ENCODE data around the gene FBXO28. TPM values are rescaled to one million over a fixed set of nuclear protein-coding genes. Genes with fewer than 3 reads are reported as not detected.

Gene FBXO28
- total RNA-seq, 1 donor from 2014 or later = 23.9 TPM

- peaks cover 25% of the 10 kb centered on the region for H3K4me1 Mint-ChIP-seq (ENCODE audit: low read depth)
- no peak for DNase-seq (ENCODE audit: low spot score)
- H3K36me3 Mint-ChIP-seq (ENCODE audit: low read depth) = peaks cover 2% of the 10 kb centered on the region
- no peak for TF ChIP-seq CTCF (IDR thresholded peaks at IDR 0.05)
- peak overlapping the region; percentile 73 for H3K4me3 Mint-ChIP-seq (ENCODE audit: unreplicated experiment)
- H3K9me3 Mint-ChIP-seq (ENCODE audit: low read depth) = no peaks in the 10 kb centered on the region
- H3K27me3 Mint-ChIP-seq (ENCODE audit: low read depth) = peaks cover 11% of the 10 kb centered on the region
- peak overlapping the region; percentile 71 for H3K27ac Mint-ChIP-seq (ENCODE audit: unreplicated experiment)
Observed at GRCh38 chr1:224114787-224115175, 870 bp downstream of the FBXO28 start.

GRCh38 chr1:224116131-224116530 is 2.2 kb downstream of the FBXO28 start:
- no peak for DNase-seq (ENCODE audit: low spot score)
- H3K27me3 Mint-ChIP-seq (ENCODE audit: low read depth) = peaks cover 2% of the 10 kb centered on the region
- peaks cover 25% of the 10 kb centered on the region for H3K4me1 Mint-ChIP-seq (ENCODE audit: low read depth)
- H3K9me3 Mint-ChIP-seq (ENCODE audit: low read depth) = no peaks in the 10 kb centered on the region
- peaks cover 2% of the 10 kb centered on the region for H3K36me3 Mint-ChIP-seq (ENCODE audit: low read depth)
- no peak overlapping the region for H3K27ac Mint-ChIP-seq (ENCODE audit: unreplicated experiment)
- peak overlapping the region; percentile 24 for H3K4me3 Mint-ChIP-seq (ENCODE audit: unreplicated experiment)
- peak; percentile 87 for TF ChIP-seq CTCF (IDR thresholded peaks at IDR 0.05)

- H3K27ac Mint-ChIP-seq (ENCODE audit: unreplicated experiment) = no peak overlapping the region
- no peaks in the 10 kb centered on the region for H3K27me3 Mint-ChIP-seq (ENCODE audit: low read depth)
- H3K36me3 Mint-ChIP-seq (ENCODE audit: low read depth) = peaks cover 2% of the 10 kb centered on the region
- no peak for DNase-seq (ENCODE audit: low spot score)
- peaks cover 21% of the 10 kb centered on the region for H3K4me1 Mint-ChIP-seq (ENCODE audit: low read depth)
- H3K4me3 Mint-ChIP-seq (ENCODE audit: unreplicated experiment) = no peak overlapping the region
- H3K9me3 Mint-ChIP-seq (ENCODE audit: low read depth) = no peaks in the 10 kb centered on the region
- no peak for TF ChIP-seq CTCF (IDR thresholded peaks at IDR 0.05)
Observed at GRCh38 chr1:224118688-224119087, 4.8 kb downstream of the FBXO28 start.

GRCh38 chr1:224123136-224123535 is 9.2 kb downstream of the FBXO28 start:
- Mint-ChIP-seq H3K4me1 (ENCODE audit: low read depth) (peaks cover 10% of the 10 kb centered on the region), H3K27me3 (ENCODE audit: low read depth) (no peaks in the 10 kb centered on the region), H3K36me3 (ENCODE audit: low read depth) (peaks cover 2% of the 10 kb centered on the region), H3K9me3 (ENCODE audit: low read depth) (no peaks in the 10 kb centered on the region), H3K4me3 (ENCODE audit: unreplicated experiment) (no peak overlapping the region), H3K27ac (ENCODE audit: unreplicated experiment) (no peak overlapping the region)
- no peak for DNase-seq (ENCODE audit: low spot score)
- no peak for TF ChIP-seq CTCF (IDR thresholded peaks at IDR 0.05)

GRCh38 chr1:224124220-224124619 is 10.3 kb downstream of the FBXO28 start:
- no peak for TF ChIP-seq CTCF (IDR thresholded peaks at IDR 0.05)
- Mint-ChIP-seq H3K4me3 (ENCODE audit: unreplicated experiment) (no peak overlapping the region), H3K27ac (ENCODE audit: unreplicated experiment) (peak overlapping the region; percentile 6), H3K27me3 (ENCODE audit: low read depth) (no peaks in the 10 kb centered on the region), H3K4me1 (ENCODE audit: low read depth) (peaks cover 11% of the 10 kb centered on the region), H3K36me3 (ENCODE audit: low read depth) (peaks cover 2% of the 10 kb centered on the region), H3K9me3 (ENCODE audit: low read depth) (no peaks in the 10 kb centered on the region)
- no peak for DNase-seq (ENCODE audit: low spot score)
